Vagina (tissue), 2 donors: ENCODE results near the gene TM9SF3. TPM values are rescaled to one million over a fixed set of nuclear protein-coding genes. Genes with fewer than 3 reads are reported as not detected.

Experiments
- DNase-seq, 2 donors: peaks; one replicate each; pipeline ENCODE4 v3.0.0-alpha.2; 2017; ENCODE audit errors: extremely low spot score in 2 of 2
- H3K27ac ChIP-seq: fragments of 200-600 bp; sonication (generic); one replicate; pipeline ENCODE4 v1.5.1; 2019
- H3K27me3 ChIP-seq: fragments of 200-600 bp; sonication (generic); one replicate; pipeline ENCODE4 v1.5.1; 2019
- H3K36me3 ChIP-seq, 2 donors: fragments of 200-600 bp; sonication (generic); one replicate each; pipeline ENCODE4 v1.5.1; 2017 to 2019
- H3K4me1 ChIP-seq: fragments of 200-600 bp; sonication (generic); one replicate; pipeline ENCODE4 v1.5.1; 2019
- H3K4me3 ChIP-seq, 2 donors: fragments of 200-600 bp; sonication (generic); 1 replicate in 1 of 2; 2 replicates in 1 of 2; pipeline ENCODE4 v1.5.1; 2016 to 2019
- H3K9me3 ChIP-seq: fragments of 200-600 bp; sonication (generic); one replicate; pipeline ENCODE4 v1.5.1; 2019
- CTCF ChIP-seq, 3 experiments: fragments of 450-650 bp in 2 of 3; fragments of 200-600 bp in 1 of 3; sonication (generic) in 1 of 3; IDR thresholded peaks; one replicate each; pipeline ENCODE4 v1.5.1; 2017 to 2019; ENCODE audit warnings: antibody characterized with exemption in 3 of 3, mild to moderate bottlenecking in 2 of 3, moderate library complexity in 2 of 3
- POLR2A ChIP-seq, 2 donors: fragments of 450-650 bp; IDR thresholded peaks; one replicate each; pipeline ENCODE4 v1.6.1; 2017; ENCODE audit warnings: antibody characterized with exemption in 2 of 2, mild to moderate bottlenecking in 2 of 2, moderate library complexity in 2 of 2
- POLR2AphosphoS5 ChIP-seq, 2 donors: sonication (generic); formaldehyde crosslinking; IDR thresholded peaks; one replicate each; pipeline ENCODE4 v1.9.0; 2017; ENCODE audit warnings: antibody characterized with exemption in 2 of 2, mild to moderate bottlenecking in 2 of 2, low read depth in 1 of 2; ENCODE audit not compliant: insufficient read depth in 1 of 2
- intact Hi-C: fragments of 100-400 bp; cut with DNase I; formaldehyde crosslinking; loops from one replicate; pipeline ENCODE4 v1.15.1; 2023
- total RNA-seq: library from RNA; depleted of rRNA; stranded (reverse); fragments of >200 nt; gene quantifications from one replicate; pipeline ENCODE4 v1.2.3, GENCODE V29; 2016

The TM9SF3 gene
- total RNA-seq, 1 donor from 2014 or later = 58.4 TPM

GRCh38 chr10:96509017-96509641, 77.7 kb downstream of the TM9SF3 start:
- intact Hi-C loops = no loop called here
- no peak overlapping the region for H3K27ac ChIP-seq
- no peaks in the 10 kb centered on the region for H3K36me3 ChIP-seq
- H3K9me3 ChIP-seq = no peaks in the 10 kb centered on the region
- no peaks in the 10 kb centered on the region for H3K27me3 ChIP-seq
- H3K4me1 ChIP-seq = peaks cover 20% of the 10 kb centered on the region
- no peak for DNase-seq
- TF ChIP-seq POLR2A (IDR thresholded peaks at IDR 0.05) = no peak
- TF ChIP-seq POLR2AphosphoS5 (IDR thresholded peaks at IDR 0.05; ENCODE audit: insufficient read depth in 1 of 2, low read depth in 1 of 2) = no peak
- TF ChIP-seq CTCF (IDR thresholded peaks at IDR 0.05) = no peak
- H3K4me3 ChIP-seq = no peak overlapping the region

GRCh38 chr10:96507044-96507443, 79.8 kb downstream of the TM9SF3 start:
- no peaks in the 10 kb centered on the region for H3K36me3 ChIP-seq
- no peak for TF ChIP-seq POLR2A (IDR thresholded peaks at IDR 0.05)
- H3K4me3 ChIP-seq = no peak overlapping the region
- intact Hi-C loops = no loop called here
- H3K9me3 ChIP-seq = no peaks in the 10 kb centered on the region
- H3K27me3 ChIP-seq = no peaks in the 10 kb centered on the region
- no peak overlapping the region for H3K27ac ChIP-seq
- peaks cover under 1% of the 10 kb centered on the region for H3K4me1 ChIP-seq
- no peak for DNase-seq

DNA sequence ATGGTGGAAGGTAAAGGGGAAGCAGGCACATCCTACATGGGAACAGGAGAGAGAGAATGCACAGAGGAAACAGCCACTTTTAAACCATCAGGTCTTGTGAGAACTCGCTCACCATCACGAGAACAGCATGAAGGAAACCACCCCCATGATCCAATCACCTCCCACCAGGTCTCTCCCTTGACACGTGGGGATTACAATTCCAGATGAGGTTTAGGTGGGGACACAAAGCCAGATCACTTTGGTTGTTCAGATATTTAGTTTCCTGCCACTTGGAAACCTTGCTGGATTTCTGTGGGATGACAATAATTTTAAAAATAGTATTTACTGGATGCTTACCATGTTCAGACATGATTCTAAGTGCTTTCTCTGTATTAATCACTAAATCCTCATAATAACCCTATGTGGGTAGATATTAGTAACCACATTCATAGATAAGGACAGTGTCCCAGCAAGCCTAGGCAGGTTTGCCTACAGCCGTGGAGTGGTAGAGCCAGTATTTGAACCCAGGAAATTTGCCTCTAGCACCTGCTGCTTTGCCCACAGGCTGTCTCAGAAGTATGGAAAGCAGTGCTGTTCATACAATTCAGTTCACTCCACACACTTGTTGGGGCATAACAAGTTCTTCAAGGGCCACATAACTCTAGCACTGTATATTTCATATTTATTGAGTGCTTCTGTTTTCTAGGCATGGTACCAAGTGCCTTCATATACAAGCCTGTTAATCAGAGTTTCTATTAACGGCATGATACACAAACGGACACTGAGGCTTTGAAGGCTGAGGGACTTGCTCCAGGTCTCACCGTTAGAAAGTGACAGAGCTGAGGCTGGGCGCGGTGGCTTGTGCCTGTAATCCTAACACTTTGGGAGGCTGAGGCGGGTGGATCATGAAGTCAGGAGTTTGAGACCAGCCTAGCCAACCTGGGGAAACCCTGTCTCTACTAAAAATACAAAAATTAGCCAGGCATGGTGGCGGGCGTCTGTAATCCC, 81.4 kb downstream of the TM9SF3 start:
- Histone ChIP-seq H3K4me3 (no peak overlapping the region), H3K4me1 (no peaks in the 10 kb centered on the region), H3K36me3 (no peaks in the 10 kb centered on the region), H3K9me3 (no peaks in the 10 kb centered on the region), H3K27ac (no peak overlapping the region), H3K27me3 (no peaks in the 10 kb centered on the region)
- no peak for TF ChIP-seq POLR2AphosphoS5 (IDR thresholded peaks at IDR 0.05; ENCODE audit: insufficient read depth in 1 of 2, low read depth in 1 of 2)
- TF ChIP-seq CTCF (IDR thresholded peaks at IDR 0.05) = no peak
- TF ChIP-seq POLR2A (IDR thresholded peaks at IDR 0.05) = no peak
- intact Hi-C loops = no loop called here
- DNase-seq = no peak

DNA sequence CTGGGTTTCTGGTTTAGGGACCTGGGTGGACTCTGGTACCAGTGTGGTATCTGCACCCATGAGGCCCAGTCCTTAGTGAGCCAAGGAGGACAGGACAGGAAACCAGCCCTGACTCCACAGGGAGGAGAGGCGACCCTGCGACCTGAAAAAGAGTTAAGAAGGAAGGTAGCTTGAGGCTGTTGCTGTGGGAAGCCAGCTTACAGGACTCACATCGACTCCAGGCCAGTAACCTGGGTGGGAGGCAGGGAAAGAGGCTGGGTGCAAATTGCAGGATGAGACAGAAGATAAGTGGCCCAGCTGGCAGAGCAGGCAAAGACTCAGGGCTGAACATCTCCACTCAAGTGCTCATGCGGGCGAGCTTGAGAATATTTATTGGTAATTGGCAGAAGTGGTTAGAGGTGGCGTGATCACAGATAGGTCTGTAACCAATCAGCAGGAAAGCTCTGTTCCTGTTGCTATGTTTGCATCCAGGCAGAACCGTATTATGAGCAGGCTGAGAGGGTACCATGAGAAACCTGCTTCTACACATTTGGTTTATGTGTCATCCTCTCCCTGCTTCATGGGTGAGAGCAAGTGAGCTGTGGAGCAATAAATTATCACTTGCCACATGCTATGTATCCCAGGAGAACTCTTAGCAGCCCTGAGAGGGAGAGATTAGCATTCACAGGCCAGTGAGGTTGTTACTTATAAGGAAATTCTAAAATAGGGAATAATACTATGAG, 84.1 kb downstream of the TM9SF3 start:
- no peak for DNase-seq
- Histone ChIP-seq H3K27ac (no peak overlapping the region), H3K4me3 (no peak overlapping the region), H3K27me3 (no peaks in the 10 kb centered on the region), H3K9me3 (no peaks in the 10 kb centered on the region), H3K36me3 (no peaks in the 10 kb centered on the region), H3K4me1 (no peaks in the 10 kb centered on the region)
- TF ChIP-seq CTCF (IDR thresholded peaks at IDR 0.05) = no peak
- no peak for TF ChIP-seq POLR2AphosphoS5 (IDR thresholded peaks at IDR 0.05; ENCODE audit: insufficient read depth in 1 of 2, low read depth in 1 of 2)
- no peak for TF ChIP-seq POLR2A (IDR thresholded peaks at IDR 0.05)
- intact Hi-C loops = no loop called here

DNA sequence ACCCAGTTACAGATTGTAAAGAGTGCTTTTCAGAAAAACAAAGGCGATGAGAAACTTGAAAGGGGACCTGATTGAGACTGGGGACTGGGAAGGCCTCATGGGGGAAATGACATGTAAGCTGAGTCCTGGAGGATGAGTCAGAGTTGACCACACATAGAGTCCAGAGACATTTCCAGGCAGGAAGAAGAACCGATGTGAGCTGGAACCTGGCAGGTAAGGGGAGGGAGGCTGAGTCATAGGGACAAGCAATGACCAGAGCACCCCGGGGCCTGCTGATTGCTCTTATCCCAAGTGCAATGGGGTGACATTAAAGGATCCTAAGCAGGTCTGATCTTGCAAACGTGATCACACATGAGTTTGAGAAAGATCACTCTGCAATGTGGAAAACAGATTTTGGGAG, 84.8 kb downstream of the TM9SF3 start:
- DNase-seq = no peak
- intact Hi-C loops = no loop called here
- Histone ChIP-seq H3K27ac (no peak overlapping the region), H3K4me3 (no peak overlapping the region), H3K36me3 (no peaks in the 10 kb centered on the region), H3K4me1 (no peaks in the 10 kb centered on the region), H3K9me3 (no peaks in the 10 kb centered on the region), H3K27me3 (no peaks in the 10 kb centered on the region)
- TF ChIP-seq CTCF (IDR thresholded peaks at IDR 0.05) (no peak), POLR2A (IDR thresholded peaks at IDR 0.05) (no peak), POLR2AphosphoS5 (IDR thresholded peaks at IDR 0.05; ENCODE audit: insufficient read depth in 1 of 2, low read depth in 1 of 2) (no peak)
